Right lobe of liver (tissue), 6 donors: Measurements from ENCODE around the gene CHMP1B. TPM values are rescaled to one million over a fixed set of nuclear protein-coding genes. Genes with fewer than 3 reads are reported as not detected.

Experiments
- ATAC-seq, 4 donors: fragments of 200-7000 bp; cut with Tn5 transposase; one replicate each; pipeline ENCODE4 v1.9.1; 2020; ENCODE audit warnings: mild to moderate bottlenecking in 4 of 4, moderate library complexity in 4 of 4
- DNase-seq, 3 donors: peaks; one replicate each; pipeline ENCODE4 v3.0.0-alpha.2; 2020
- H3K27ac ChIP-seq, 3 donors: fragments of 200-600 bp; one replicate each; pipeline ENCODE4 v1.8.0; 2022
- H3K27me3 ChIP-seq, 2 donors: fragments of 200-600 bp; one replicate each; pipeline ENCODE4 v1.8.0; 2022
- H3K36me3 ChIP-seq, 4 donors: fragments of 200-600 bp; sonication (generic) in 1 of 4; one replicate each; pipeline versions ENCODE4 v1.5.1 to v1.8.0; 2017 to 2022; ENCODE audit warnings: control low read depth in 1 of 4
- H3K4me1 ChIP-seq, 4 donors: fragments of 200-600 bp; sonication (generic) in 1 of 4; one replicate each; pipeline versions ENCODE4 v1.5.1 to v1.8.0; 2017 to 2022; ENCODE audit warnings: control low read depth in 1 of 4
- H3K4me3 ChIP-seq, 3 donors: fragments of 200-600 bp; one replicate each; pipeline ENCODE4 v1.8.0; 2022
- H3K9me3 ChIP-seq, 4 donors: fragments of 200-600 bp; sonication (generic) in 1 of 4; one replicate each; pipeline versions ENCODE4 v1.5.1 to v1.8.0; 2017 to 2022; ENCODE audit warnings: control low read depth in 1 of 4
- CTCF ChIP-seq, 4 donors: fragments of 200-600 bp in 3 of 4; fragments of 450-650 bp in 1 of 4; IDR thresholded peaks; one replicate each; pipeline versions ENCODE4 v1.5.1 to v1.8.0; 2016 to 2022; ENCODE audit warnings: antibody characterized with exemption in 4 of 4, mild to moderate bottlenecking in 2 of 4
- POLR2A ChIP-seq: fragments of 450-650 bp; IDR thresholded peaks from one replicate; pipeline ENCODE4 v1.6.1; 2017; ENCODE audit warnings: antibody characterized with exemption, mild to moderate bottlenecking
- WGBS: methylation state at CpG from one replicate; pipeline ENCODE4 v1.1.6; 2018; ENCODE audit warnings: low coverage, low lambda C conversion rate; ENCODE audit not compliant: insufficient coverage; ENCODE audit errors: missing lambda C conversion rate; 5-methylcytosine and 5-hydroxymethylcytosine counted together
- intact Hi-C, 2 donors: fragments of 100-400 bp; cut with DNase I; formaldehyde crosslinking; loops; one replicate each; pipeline versions ENCODE4 v1.11.2 to v1.14.1; 2022
- total RNA-seq, 6 experiments: library from RNA; depleted of rRNA in 2 of 6; stranded (reverse); fragments of >200 nt in 2 of 6; fragmentation: NEBNext Ultra II Directional in 3 of 6; extraction: Animal tissue kit (Norgen Biotek cat#: 25700) in 3 of 6; gene quantifications; one replicate each; pipeline versions ENCODE4 v1.1.0 to v1.2.4, GENCODE V29; 2016 to 2023
- donor health status: DM: no; HTN: yes; CAD: no.
- donor health status: DM: no; HTN: no; CAD: no.
- donor health status: DM: no; HTN: no; CAD: no.
- donor health status: DM: no; HTN: yes; CAD: no.
- donor health status: DM: no; HTN: yes; CAD: no.

The CHMP1B gene
- total RNA-seq, 6 experiments from 2014 or later, result 13.5 to 22.4 (median 18.2) TPM

DNA sequence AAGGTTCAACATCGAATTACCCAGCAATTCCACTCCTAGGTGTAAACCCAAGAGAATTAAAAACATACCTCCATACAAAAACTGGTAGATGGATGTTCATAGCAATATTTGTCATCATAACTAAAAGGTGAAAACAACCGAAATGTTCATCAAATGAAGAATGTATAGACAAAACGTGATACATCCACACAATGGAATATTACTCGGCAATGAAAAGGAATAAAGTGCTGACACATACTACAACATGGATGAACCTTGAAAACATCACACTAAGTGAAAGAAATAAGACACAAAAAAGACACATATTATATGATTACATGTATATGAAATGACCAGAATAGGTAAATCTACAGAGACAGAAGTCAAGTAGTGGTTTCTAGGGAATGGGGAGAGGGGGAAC is 20.6 kb upstream of the CHMP1B start:
- no peak for DNase-seq

DNA sequence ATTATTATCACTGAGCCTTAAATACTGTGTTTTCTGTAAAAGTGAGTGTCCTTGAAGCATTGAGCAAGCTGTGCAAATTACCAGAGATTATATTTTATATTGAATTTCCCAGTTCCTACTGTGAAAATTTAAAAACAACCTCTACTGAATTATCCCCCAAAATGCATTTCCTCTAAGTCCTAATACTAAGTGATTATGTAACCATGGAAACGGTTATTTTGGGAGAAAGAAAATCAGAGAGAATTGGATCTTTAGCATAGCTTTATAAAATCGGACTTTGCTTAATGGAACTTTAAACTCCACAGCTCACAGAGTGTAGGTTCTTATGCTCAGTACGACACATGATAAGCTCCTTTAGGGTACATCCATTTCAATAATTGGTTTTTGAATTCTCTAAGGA is 19.3 kb upstream of the CHMP1B start:
- DNase-seq (no peak), ATAC-seq (no peak)
- TF ChIP-seq CTCF (IDR thresholded peaks at IDR 0.05) (no peak), POLR2A (no peak)
- no peaks in the 10 kb centered on the region for H3K4me1 ChIP-seq
- H3K36me3 ChIP-seq, result no peaks in the 10 kb centered on the region
- H3K27ac ChIP-seq, result no peak overlapping the region
- 63% methylated on average over 3 of the region's 3 CpGs for WGBS
- no peak overlapping the region for H3K4me3 ChIP-seq
- no peaks in the 10 kb centered on the region for H3K27me3 ChIP-seq
- no peaks in the 10 kb centered on the region for H3K9me3 ChIP-seq
- intact Hi-C loops, result no loop called here

More for the DNA sequence above, 20.6 kb upstream of the CHMP1B start:
- no peaks in the 10 kb centered on the region for H3K27me3 ChIP-seq
- no peak for ATAC-seq
- no peaks in the 10 kb centered on the region for H3K9me3 ChIP-seq
- 81% methylated on average over 4 of the region's 4 CpGs for WGBS
- H3K27ac ChIP-seq, result no peak overlapping the region
- no peak for TF ChIP-seq CTCF (IDR thresholded peaks at IDR 0.05)
- TF ChIP-seq POLR2A, result no peak
- no peak overlapping the region for H3K4me3 ChIP-seq
- H3K36me3 ChIP-seq, result no peaks in the 10 kb centered on the region
- H3K4me1 ChIP-seq, result no peaks in the 10 kb centered on the region
- intact Hi-C loops, result no loop called here

GRCh38 chr18:11834772-11835171 is 16.4 kb upstream of the CHMP1B start:
- TF ChIP-seq POLR2A (no peak), CTCF (IDR thresholded peaks at IDR 0.05) (no peak)
- intact Hi-C loops, result no loop called here
- WGBS, result 87% methylated on average over 5 of the region's 5 CpGs
- H3K36me3 ChIP-seq, result no peaks in the 10 kb centered on the region
- ATAC-seq (no peak), DNase-seq (no peak)
- no peaks in the 10 kb centered on the region for H3K9me3 ChIP-seq
- H3K4me3 ChIP-seq, result no peak overlapping the region
- H3K4me1 ChIP-seq, result no peaks in the 10 kb centered on the region
- no peaks in the 10 kb centered on the region for H3K27me3 ChIP-seq
- H3K27ac ChIP-seq, result no peak overlapping the region

GRCh38 chr18:11839556-11839955 is 11.7 kb upstream of the CHMP1B start:
- Histone ChIP-seq H3K27me3 (no peaks in the 10 kb centered on the region), H3K36me3 (no peaks in the 10 kb centered on the region), H3K27ac (no peak overlapping the region), H3K9me3 (no peaks in the 10 kb centered on the region), H3K4me3 (no peak overlapping the region), H3K4me1 (no peaks in the 10 kb centered on the region)
- intact Hi-C loops, result no loop called here
- TF ChIP-seq CTCF (IDR thresholded peaks at IDR 0.05), result no peak
- no peak for TF ChIP-seq POLR2A
- WGBS, result 66% methylated on average over 6 of the region's 6 CpGs
- DNase-seq (no peak), ATAC-seq (no peak)

DNA sequence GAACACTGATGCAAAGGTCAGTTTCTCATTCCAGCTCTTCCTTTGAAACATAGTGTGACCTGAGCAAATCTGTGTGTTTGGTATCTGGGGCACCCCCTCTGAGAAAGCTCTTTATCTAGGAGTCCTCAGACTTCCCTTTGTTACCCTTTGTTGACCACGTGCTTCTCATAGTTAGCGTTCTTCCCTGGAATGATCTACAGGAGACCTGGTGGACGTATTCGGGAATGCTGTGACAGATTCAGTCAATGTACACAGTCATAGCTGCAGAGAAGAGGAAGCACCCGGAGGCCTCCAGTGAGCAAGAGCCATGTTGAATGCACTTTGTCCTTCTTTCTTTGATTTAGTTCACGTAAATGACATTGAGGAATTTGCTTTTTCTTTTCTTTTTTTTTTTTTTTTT is 10.7 kb upstream of the CHMP1B start:
- Histone ChIP-seq H3K36me3 (no peaks in the 10 kb centered on the region), H3K27ac (no peak overlapping the region), H3K9me3 (no peaks in the 10 kb centered on the region), H3K27me3 (no peaks in the 10 kb centered on the region), H3K4me3 (no peak overlapping the region), H3K4me1 (no peaks in the 10 kb centered on the region)
- intact Hi-C loops, result no loop called here
- TF ChIP-seq POLR2A (no peak), CTCF (IDR thresholded peaks at IDR 0.05) (no peak)
- no peak for DNase-seq
- 24% methylated on average over 6 of the region's 6 CpGs for WGBS
- ATAC-seq, result no peak
